ENCODE results near the gene ADSS1.

Gene ADSS1

DNA sequence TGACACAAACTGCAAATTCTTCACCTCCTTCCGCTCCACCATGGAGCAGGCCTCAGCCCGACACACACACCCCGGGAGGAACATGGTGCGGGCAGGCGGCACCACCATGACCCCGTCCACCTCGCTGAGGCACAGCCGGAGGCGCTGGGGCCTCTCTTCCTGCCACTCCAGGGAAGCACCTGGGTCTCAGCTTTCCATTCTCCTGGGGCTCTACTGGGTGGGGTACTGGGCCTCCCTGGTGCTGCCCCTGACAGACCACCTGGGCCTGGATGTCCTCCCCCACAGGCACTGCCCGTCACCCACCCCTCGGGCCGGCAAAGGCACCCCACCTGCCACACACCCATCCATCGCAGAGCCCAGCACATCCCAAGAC lies 61.7 kb downstream of the ADSS1 start:
- no peak overlapping the region for H3K27ac ChIP-seq (ENCODE audit: low read depth, low read length)
- no peak overlapping the region for H3K4me2 ChIP-seq (ENCODE audit: low read length)
- TF ChIP-seq EZH2phosphoT487 (IDR thresholded peaks at IDR 0.05; ENCODE audit: borderline replicate concordance, low read length) = no peak
- TF ChIP-seq, protein P1, sequence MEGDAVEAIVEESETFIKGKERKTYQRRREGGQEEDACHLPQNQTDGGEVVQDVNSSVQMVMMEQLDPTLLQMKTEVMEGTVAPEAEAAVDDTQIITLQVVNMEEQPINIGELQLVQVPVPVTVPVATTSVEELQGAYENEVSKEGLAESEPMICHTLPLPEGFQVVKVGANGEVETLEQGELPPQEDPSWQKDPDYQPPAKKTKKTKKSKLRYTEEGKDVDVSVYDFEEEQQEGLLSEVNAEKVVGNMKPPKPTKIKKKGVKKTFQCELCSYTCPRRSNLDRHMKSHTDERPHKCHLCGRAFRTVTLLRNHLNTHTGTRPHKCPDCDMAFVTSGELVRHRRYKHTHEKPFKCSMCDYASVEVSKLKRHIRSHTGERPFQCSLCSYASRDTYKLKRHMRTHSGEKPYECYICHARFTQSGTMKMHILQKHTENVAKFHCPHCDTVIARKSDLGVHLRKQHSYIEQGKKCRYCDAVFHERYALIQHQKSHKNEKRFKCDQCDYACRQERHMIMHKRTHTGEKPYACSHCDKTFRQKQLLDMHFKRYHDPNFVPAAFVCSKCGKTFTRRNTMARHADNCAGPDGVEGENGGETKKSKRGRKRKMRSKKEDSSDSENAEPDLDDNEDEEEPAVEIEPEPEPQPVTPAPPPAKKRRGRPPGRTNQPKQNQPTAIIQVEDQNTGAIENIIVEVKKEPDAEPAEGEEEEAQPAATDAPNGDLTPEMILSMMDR (IDR thresholded peaks at IDR 0.05; ENCODE audit: low read depth, low read length, poor library complexity, severe bottlenecking) = no peak

DNA sequence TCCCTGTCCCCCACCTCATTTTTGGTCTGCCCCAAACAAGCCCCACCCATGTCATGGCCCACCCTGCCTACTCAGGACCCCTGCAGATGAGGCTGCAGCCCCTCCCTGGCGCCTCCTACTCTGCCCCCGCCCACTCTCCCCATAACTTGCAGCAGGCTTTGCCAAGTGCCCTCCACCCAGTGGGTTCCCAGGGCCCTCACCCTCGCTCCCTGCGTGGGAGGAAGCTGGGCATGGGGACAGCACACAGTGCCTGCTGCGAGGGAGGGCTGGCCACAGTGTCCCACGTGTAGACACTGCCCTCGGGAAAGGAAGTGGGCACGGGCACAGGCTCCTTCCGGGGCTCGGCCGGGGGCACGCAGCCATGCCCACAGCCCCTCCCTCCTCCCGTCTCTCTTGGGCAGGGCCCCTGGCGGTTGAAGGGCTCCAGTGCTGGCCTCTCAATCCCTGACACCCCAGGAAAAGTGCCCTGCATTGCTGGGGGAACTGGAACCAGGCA lies 62.1 kb downstream of the ADSS1 start:
- no peak overlapping the region for H3K4me2 ChIP-seq (ENCODE audit: low read length)
- H3K9me3 ChIP-seq (ENCODE audit: control insufficient read depth, insufficient read depth, low read length) = no peaks in the 10 kb centered on the region
- TF ChIP-seq EZH2phosphoT487 (IDR thresholded peaks at IDR 0.05; ENCODE audit: borderline replicate concordance, low read length) = no peak
- TF ChIP-seq, protein P1 (IDR thresholded peaks at IDR 0.05; ENCODE audit: low read depth, low read length, poor library complexity, severe bottlenecking) = no peak
- H3K4me1 ChIP-seq (ENCODE audit: control insufficient read depth, low read length) = no peaks in the 10 kb centered on the region
- no peak overlapping the region for H3K27ac ChIP-seq (ENCODE audit: low read depth, low read length)
- no peaks in the 10 kb centered on the region for H3F3A ChIP-seq (ENCODE audit: control insufficient read depth, insufficient read depth)
- no peak overlapping the region for H3K4me3 ChIP-seq (ENCODE audit: low read length)
- no peaks in the 10 kb centered on the region for H3K9me2 ChIP-seq (replicated peaks; ENCODE audit: control insufficient read depth, low read length)
- no peaks in the 10 kb centered on the region for H3K27me3 ChIP-seq (ENCODE audit: control insufficient read depth, low read length)
- no peaks in the 10 kb centered on the region for H4K20me1 ChIP-seq (ENCODE audit: control insufficient read depth, insufficient read depth, low read depth, low read length)
- peaks cover 28% of the 10 kb centered on the region for H3K36me3 ChIP-seq (ENCODE audit: control insufficient read depth, low read length)
- peaks cover 31% of the 10 kb centered on the region for H3K79me2 ChIP-seq (ENCODE audit: control insufficient read depth, low read length)

More for the DNA sequence above, 61.7 kb downstream of the ADSS1 start:
- H3K4me3 ChIP-seq (ENCODE audit: low read length) = no peak overlapping the region
- H3K36me3 ChIP-seq (ENCODE audit: control insufficient read depth, low read length) = peaks cover 24% of the 10 kb centered on the region
- no peaks in the 10 kb centered on the region for H3K9me3 ChIP-seq (ENCODE audit: control insufficient read depth, insufficient read depth, low read length)
- H3K27me3 ChIP-seq (ENCODE audit: control insufficient read depth, low read length) = no peaks in the 10 kb centered on the region
- no peaks in the 10 kb centered on the region for H3K4me1 ChIP-seq (ENCODE audit: control insufficient read depth, low read length)
- no peaks in the 10 kb centered on the region for H3F3A ChIP-seq (ENCODE audit: control insufficient read depth, insufficient read depth)
- peaks cover 26% of the 10 kb centered on the region for H3K79me2 ChIP-seq (ENCODE audit: control insufficient read depth, low read length)
- H4K20me1 ChIP-seq (ENCODE audit: control insufficient read depth, insufficient read depth, low read depth, low read length) = no peaks in the 10 kb centered on the region
- H3K9me2 ChIP-seq (replicated peaks; ENCODE audit: control insufficient read depth, low read length) = no peaks in the 10 kb centered on the region

DNA sequence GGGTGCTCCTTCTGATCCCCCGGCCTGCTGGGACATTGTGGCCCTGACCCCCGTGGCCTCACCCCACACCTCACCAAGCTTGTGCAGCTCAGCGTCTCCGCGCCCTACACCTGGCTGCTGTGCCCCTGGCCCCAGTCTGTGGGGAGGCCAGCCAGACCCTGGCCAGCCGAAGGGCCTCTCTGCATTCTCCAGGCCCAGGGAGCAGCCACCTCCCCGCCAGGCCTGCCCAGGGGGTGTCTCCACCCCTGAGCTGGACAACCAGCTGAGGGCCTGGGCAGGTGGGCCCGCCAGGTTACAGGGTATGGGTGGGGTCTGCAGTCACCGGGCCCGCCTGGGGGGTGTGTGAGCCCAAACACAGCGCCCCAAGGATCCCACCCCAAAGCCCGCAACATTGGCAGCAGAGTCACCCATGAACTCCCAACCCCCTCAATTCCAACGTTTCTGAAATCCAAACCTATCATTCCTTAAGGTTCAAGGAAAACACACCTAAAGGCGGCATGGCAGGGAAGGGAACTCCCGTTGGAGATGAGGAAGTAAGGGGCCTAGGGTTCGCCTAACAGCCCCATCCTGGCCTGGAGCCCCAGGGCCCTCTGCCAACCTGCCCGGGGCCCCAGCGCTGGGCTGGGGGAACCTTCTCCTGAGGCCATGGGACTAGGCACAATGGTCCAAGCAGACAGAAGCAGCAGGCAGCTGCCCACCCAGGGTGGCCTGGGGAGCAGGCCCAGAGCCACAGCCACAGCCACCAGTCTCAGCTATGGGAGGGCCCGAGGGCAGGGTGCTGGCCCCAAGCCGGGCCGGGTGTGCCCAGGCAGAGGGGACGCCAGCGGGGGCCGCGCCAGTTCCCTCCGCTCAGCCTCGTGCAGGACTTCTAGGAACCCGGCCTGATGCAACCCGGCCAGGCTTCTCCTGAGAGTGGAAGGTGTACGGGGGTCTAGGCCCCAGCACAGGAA lies 63.0 kb downstream of the ADSS1 start:
- Histone ChIP-seq H3K27me3 (ENCODE audit: control insufficient read depth, low read length) (no peaks in the 10 kb centered on the region), H3K9me2 (replicated peaks; ENCODE audit: control insufficient read depth, low read length) (no peaks in the 10 kb centered on the region), H3K79me2 (ENCODE audit: control insufficient read depth, low read length) (peaks cover 39% of the 10 kb centered on the region), H3K4me2 (ENCODE audit: low read length) (no peak overlapping the region), H3K36me3 (ENCODE audit: control insufficient read depth, low read length) (peaks cover 35% of the 10 kb centered on the region), H3K4me3 (ENCODE audit: low read length) (no peak overlapping the region), H3K9me3 (ENCODE audit: control insufficient read depth, insufficient read depth, low read length) (no peaks in the 10 kb centered on the region), H3F3A (ENCODE audit: control insufficient read depth, insufficient read depth) (no peaks in the 10 kb centered on the region), H3K27ac (ENCODE audit: low read depth, low read length) (no peak overlapping the region), H3K4me1 (ENCODE audit: control insufficient read depth, low read length) (no peaks in the 10 kb centered on the region), H4K20me1 (ENCODE audit: control insufficient read depth, insufficient read depth, low read depth, low read length) (no peaks in the 10 kb centered on the region)
- TF ChIP-seq EZH2phosphoT487 (IDR thresholded peaks at IDR 0.05; ENCODE audit: borderline replicate concordance, low read length) = no peak
- TF ChIP-seq, protein P1 (IDR thresholded peaks at IDR 0.05; ENCODE audit: low read depth, low read length, poor library complexity, severe bottlenecking) = no peak
